Measurements from ENCODE around the gene POP5. TPM values are rescaled to one million over a fixed set of nuclear protein-coding genes. Genes with fewer than 3 reads are reported as not detected.

POP5 gene
- total RNA-seq, 3 donors from 2014 or later, result 29.5 to 44.3 (median 37.7) TPM

DNA sequence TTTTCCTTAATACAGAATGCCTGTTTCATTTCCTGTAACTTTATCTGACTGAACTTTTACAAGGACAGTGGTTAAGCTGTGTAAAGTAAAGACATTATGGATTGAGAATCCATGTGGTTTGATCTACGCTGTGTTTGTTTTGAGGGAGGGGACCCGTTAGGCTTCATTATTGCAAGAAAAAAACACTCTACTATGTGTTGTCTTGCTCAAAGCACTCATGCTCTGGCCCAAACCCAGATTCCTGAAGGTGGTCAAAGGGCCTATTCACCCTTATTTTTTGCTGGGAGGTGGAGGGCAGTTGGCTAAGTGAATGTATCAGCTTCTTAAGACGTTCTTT, 35.2 kb downstream of the POP5 start:
- DNase-seq, result no peak
- no peak overlapping the region for H3K4me3 ChIP-seq
- no peaks in the 10 kb centered on the region for H3K9me3 ChIP-seq
- no peaks in the 10 kb centered on the region for H3K36me3 ChIP-seq (ENCODE audit: low read depth)
- H3K4me1 ChIP-seq (ENCODE audit: low read depth), result peaks cover 57% of the 10 kb centered on the region
- peak; percentile 71 for ATAC-seq
- no peak for TF ChIP-seq CTCF (IDR thresholded peaks at IDR 0.05)
- intact Hi-C loops (cut with DNase I, micrococcal nuclease), result no loop called here

- Histone ChIP-seq H3K9me3 (no peaks in the 10 kb centered on the region), H3K4me1 (ENCODE audit: low read depth) (peaks cover 58% of the 10 kb centered on the region), H3K36me3 (ENCODE audit: low read depth) (no peaks in the 10 kb centered on the region), H3K4me3 (no peak overlapping the region)
- TF ChIP-seq CTCF (IDR thresholded peaks at IDR 0.05), result no peak
- DNase-seq, result no peak
- no peak for ATAC-seq
- intact Hi-C loops (cut with DNase I, micrococcal nuclease), result no loop called here
These were observed 36.5 kb downstream of the POP5 start for GRCh38 chr12:120544691-120545090.

DNA sequence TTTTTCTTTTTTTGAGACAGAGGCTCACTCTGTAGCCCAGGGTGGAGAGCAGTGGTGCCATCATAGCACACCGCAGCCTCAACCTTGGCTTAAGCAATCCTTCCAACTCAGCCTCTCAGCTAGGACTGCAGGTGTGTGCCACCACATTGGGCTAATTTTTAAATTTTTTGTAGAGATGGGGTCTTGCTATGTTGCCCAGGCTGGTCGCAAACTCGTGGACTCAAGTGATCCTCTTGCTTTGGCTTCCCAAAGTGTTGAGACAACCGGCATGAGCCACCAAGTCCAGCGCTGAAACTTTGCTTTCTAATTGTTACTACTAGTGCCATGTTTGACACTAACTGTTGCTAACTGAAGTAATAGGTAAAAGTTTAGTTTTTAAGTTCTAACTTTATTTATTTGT, 39.0 kb downstream of the POP5 start:
- H3K4me1 ChIP-seq (ENCODE audit: low read depth), result peaks cover 72% of the 10 kb centered on the region
- intact Hi-C loops (cut with DNase I, micrococcal nuclease), result no loop called here
- no peak for TF ChIP-seq CTCF (IDR thresholded peaks at IDR 0.05)
- no peak overlapping the region for H3K4me3 ChIP-seq
- no peak for DNase-seq
- H3K9me3 ChIP-seq, result no peaks in the 10 kb centered on the region
- no peak for ATAC-seq
- no peaks in the 10 kb centered on the region for H3K36me3 ChIP-seq (ENCODE audit: low read depth)

- ATAC-seq (no peak), DNase-seq (no peak)
- H3K4me3 ChIP-seq, result no peak overlapping the region
- no peak for TF ChIP-seq CTCF (IDR thresholded peaks at IDR 0.05)
- H3K9me3 ChIP-seq, result no peaks in the 10 kb centered on the region
- intact Hi-C loops (cut with DNase I, micrococcal nuclease), result no loop called here
- peaks cover 76% of the 10 kb centered on the region for H3K4me1 ChIP-seq (ENCODE audit: low read depth)
- no peaks in the 10 kb centered on the region for H3K36me3 ChIP-seq (ENCODE audit: low read depth)
These were observed 40.8 kb downstream of the POP5 start for GRCh38 chr12:120540445-120540844.

- no peak for TF ChIP-seq CTCF (IDR thresholded peaks at IDR 0.05)
- peaks cover 67% of the 10 kb centered on the region for H3K4me1 ChIP-seq (ENCODE audit: low read depth)
- H3K9me3 ChIP-seq, result no peaks in the 10 kb centered on the region
- ATAC-seq (no peak), DNase-seq (no peak)
- no peak overlapping the region for H3K4me3 ChIP-seq
- H3K36me3 ChIP-seq (ENCODE audit: low read depth), result no peaks in the 10 kb centered on the region
- intact Hi-C loops (cut with DNase I, micrococcal nuclease), result loop anchor here in 1 of 2 donors (5.0 kb wide), 1 partner anchor 42 kb away; the partner anchor contains the start of gene DYNLL1
These were observed 41.9 kb downstream of the POP5 start for GRCh38 chr12:120539303-120539702.
